Kidney (tissue), 14 donors: ENCODE results near the gene CCDC192. TPM values are rescaled to one million over a fixed set of nuclear protein-coding genes. Genes with fewer than 3 reads are reported as not detected.

Experiments
- DNase-seq, 5 donors: peaks; one replicate each; pipeline ENCODE4 v3.0.0-alpha.2; 2013 to 2020
- FAIRE-seq: peaks from 2 replicates; lab custom pipeline; 2012; peaks lifted over from hg19 to GRCh38; lab: Jason Lieb, UNC
- H3K27ac ChIP-seq, 2 donors: one replicate each; pipeline ENCODE4 v1.7.0; 2013; ENCODE audit warnings: low read depth in 2 of 2, low read length in 2 of 2, inconsistent platforms in 1 of 2
- H3K27me3 ChIP-seq: one replicate; pipeline ENCODE4 v1.7.1; 2013; ENCODE audit warnings: low read length, inconsistent platforms; ENCODE audit not compliant: control insufficient read depth, insufficient read depth
- H3K36me3 ChIP-seq, 3 donors: one replicate each; pipeline versions ENCODE4 v1.7.0 to v1.7.1; 2013; ENCODE audit warnings: low read length in 3 of 3, control low read depth in 1 of 3, inconsistent platforms in 1 of 3; ENCODE audit not compliant: insufficient read depth in 3 of 3, control insufficient read depth in 2 of 3
- H3K4me1 ChIP-seq, 3 donors: one replicate each; pipeline versions ENCODE4 v1.7.0 to v1.7.1; 2013; ENCODE audit warnings: low read length in 3 of 3, inconsistent platforms in 1 of 3, low read depth in 1 of 3; ENCODE audit not compliant: control insufficient read depth in 2 of 3, insufficient read depth in 2 of 3
- H3K4me3 ChIP-seq, 3 donors: one replicate each; pipeline versions ENCODE4 v1.7.0 to v1.8.1; 2013; ENCODE audit warnings: low read length in 3 of 3, control low read depth in 1 of 3, inconsistent platforms in 1 of 3
- H3K9ac ChIP-seq, 3 donors: one replicate each; pipeline versions ENCODE4 v1.7.0 to v1.7.1; 2013; ENCODE audit warnings: low read length in 3 of 3, control low read depth in 1 of 3, inconsistent platforms in 1 of 3
- H3K9me3 ChIP-seq, 3 donors: one replicate each; pipeline versions ENCODE4 v1.7.0 to v1.7.1; 2013; ENCODE audit warnings: low read length in 3 of 3, control low read depth in 1 of 3, inconsistent platforms in 1 of 3; ENCODE audit not compliant: control insufficient read depth in 2 of 3, insufficient read depth in 1 of 3
- intact Hi-C: fragments of 100-400 bp; cut with DNase I; formaldehyde crosslinking; loops from one replicate; pipeline ENCODE4 v1.11.1; 2022
- polyA plus RNA-seq: library from polyadenylated mRNA; stranded (reverse); fragments of 350-450 nt; fragmentation: Illumina TruSeq; extraction: RNeasy Lipid Tissue Mini Kit (QIAGEN cat#74804); gene quantifications from one replicate; pipeline ENCODE4 v1.2.3, GENCODE V29; 2014; ENCODE audit warnings: low read depth, low replicate concordance; ENCODE audit not compliant: insufficient read depth
- total RNA-seq: library from RNA; stranded (reverse); fragmentation: NEBNext Ultra II Directional; extraction: Animal tissue kit (Norgen Biotek cat#: 25700); gene quantifications from one replicate; pipeline ENCODE4 v1.2.1, GENCODE V29; 2021
- TF ChIP-seq, protein P1 (sequence below): IDR thresholded peaks from 3 replicates; pipeline ENCODE4 v1.5.1; 2012; ENCODE audit warnings: mild to moderate bottlenecking, moderate library complexity, borderline replicate concordance; ENCODE audit not compliant: insufficient read depth; ENCODE audit errors: extremely low read depth
- donor health status: control.
- donor health status: control.
- donor health status: control.
- donor health status: control.
- donor health status: control.
- donor health status: DM: yes; HTN: yes; CAD: no.
- donor health status: Normal renal cell carcinoma (clear cell type).

The CCDC192 gene
- total and polyA plus RNA-seq, 2 donors from 2014 or later = not detected

DNA sequence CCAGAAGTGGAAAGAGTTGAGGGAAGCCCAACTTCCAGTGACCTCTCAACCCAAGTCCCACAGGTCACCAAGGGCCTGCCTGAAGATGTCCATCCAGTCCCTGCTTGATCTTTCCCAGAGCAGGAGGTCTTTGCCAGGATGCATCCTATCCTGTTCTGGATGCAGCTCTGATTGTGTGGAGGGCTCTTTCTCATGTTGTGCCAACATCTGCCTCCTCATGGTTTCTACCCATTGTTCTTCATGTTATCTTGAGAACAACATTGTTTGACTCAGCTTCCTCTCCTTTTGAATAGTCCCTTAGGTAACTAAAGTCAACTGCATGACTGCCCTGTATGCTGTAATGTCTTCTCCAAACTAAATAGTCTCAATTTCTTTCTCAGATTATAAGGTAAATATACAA lies 169.3 kb downstream of the CCDC192 start:
- H3K4me1 ChIP-seq = peaks cover 0 to 5% (median 0%) of the 10 kb centered on the region in 3 donors
- H3K4me3 ChIP-seq = no peak overlapping the region
- TF ChIP-seq, protein P1, sequence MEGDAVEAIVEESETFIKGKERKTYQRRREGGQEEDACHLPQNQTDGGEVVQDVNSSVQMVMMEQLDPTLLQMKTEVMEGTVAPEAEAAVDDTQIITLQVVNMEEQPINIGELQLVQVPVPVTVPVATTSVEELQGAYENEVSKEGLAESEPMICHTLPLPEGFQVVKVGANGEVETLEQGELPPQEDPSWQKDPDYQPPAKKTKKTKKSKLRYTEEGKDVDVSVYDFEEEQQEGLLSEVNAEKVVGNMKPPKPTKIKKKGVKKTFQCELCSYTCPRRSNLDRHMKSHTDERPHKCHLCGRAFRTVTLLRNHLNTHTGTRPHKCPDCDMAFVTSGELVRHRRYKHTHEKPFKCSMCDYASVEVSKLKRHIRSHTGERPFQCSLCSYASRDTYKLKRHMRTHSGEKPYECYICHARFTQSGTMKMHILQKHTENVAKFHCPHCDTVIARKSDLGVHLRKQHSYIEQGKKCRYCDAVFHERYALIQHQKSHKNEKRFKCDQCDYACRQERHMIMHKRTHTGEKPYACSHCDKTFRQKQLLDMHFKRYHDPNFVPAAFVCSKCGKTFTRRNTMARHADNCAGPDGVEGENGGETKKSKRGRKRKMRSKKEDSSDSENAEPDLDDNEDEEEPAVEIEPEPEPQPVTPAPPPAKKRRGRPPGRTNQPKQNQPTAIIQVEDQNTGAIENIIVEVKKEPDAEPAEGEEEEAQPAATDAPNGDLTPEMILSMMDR = no peak
- no peaks in the 10 kb centered on the region for H3K27me3 ChIP-seq
- H3K9ac ChIP-seq = no peak overlapping the region
- no peaks in the 10 kb centered on the region for H3K36me3 ChIP-seq
- no peaks in the 10 kb centered on the region for H3K9me3 ChIP-seq
- no peak for DNase-seq
- H3K27ac ChIP-seq = no peak overlapping the region
- intact Hi-C loops = no loop called here
- FAIRE-seq = no peak

DNA sequence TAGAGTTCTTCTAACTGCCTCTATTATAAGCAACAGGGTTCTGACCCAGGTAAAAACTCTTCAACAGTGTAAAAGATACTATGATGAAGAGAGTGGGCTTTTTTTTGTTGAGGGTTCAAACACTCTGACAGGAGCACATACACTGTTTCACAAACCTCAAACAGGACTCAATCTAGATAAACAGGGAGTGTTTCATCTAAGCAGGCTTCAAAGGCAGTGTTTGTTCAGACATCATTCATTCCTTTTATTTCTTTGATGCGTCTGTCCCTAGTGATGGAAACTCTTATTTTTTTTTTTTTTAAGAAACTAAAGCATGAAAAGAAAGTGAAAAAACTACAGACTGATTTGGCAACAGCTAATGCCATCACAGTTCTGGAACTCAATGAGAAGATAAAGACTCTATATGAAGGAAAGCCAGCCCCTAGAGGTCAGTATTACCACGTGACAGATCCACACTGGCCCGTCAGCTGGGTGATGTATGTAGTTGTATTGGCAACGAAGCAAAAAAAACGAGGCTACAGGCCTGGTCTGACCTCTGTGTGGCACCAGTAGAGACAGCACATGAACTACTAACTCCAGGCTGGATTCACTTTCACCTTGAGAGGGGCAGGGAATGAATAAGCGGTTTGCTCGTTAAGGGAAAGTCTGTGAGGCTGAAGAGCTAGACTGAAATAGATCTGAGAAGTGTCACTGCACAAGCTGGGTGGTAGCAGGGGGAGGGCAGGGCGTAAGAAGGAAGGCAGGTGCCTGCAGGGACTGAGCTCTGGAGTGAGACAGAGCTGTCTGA lies 172.2 kb downstream of the CCDC192 start:
- no peak for FAIRE-seq
- peaks cover 0 to 5% (median 0%) of the 10 kb centered on the region in 3 donors for H3K4me1 ChIP-seq
- TF ChIP-seq, protein P1 = peak; percentile 24
- no peaks in the 10 kb centered on the region for H3K36me3 ChIP-seq
- no peaks in the 10 kb centered on the region for H3K9me3 ChIP-seq
- H3K4me3 ChIP-seq = no peak overlapping the region
- intact Hi-C loops = no loop called here
- no peak overlapping the region for H3K27ac ChIP-seq
- peak; percentile 57 to 93 (median 82) for DNase-seq
- no peak overlapping the region for H3K9ac ChIP-seq
- H3K27me3 ChIP-seq = no peaks in the 10 kb centered on the region

DNA sequence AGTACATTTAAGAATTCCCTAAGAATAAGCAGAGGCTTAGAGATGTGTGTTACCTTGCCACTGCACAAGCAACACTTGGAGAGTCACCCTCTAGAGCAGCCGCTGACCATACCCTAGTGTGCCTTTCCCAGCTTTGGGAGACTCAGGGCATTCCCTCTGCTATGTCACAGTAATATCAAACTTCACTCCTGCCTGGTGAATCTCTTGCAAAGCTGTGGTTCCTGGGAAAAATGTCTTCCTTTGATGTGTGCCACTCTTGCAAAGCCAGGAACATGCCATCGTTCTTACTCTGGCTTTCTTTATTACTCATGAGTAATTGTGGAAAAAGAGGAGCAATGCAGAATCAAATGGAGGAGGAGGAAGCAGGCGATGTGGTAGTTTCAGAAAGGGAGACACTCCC lies 173.2 kb downstream of the CCDC192 start:
- H3K4me3 ChIP-seq = no peak overlapping the region
- FAIRE-seq = no peak
- TF ChIP-seq, protein P1 = no peak
- no peaks in the 10 kb centered on the region for H3K9me3 ChIP-seq
- DNase-seq = peak in 2 of 5 donors; percentile 12 to 44
- H3K27me3 ChIP-seq = no peaks in the 10 kb centered on the region
- peaks cover 0 to 5% (median 0%) of the 10 kb centered on the region in 3 donors for H3K4me1 ChIP-seq
- peak overlapping the region in 1 of 2 donors; percentile 3 for H3K27ac ChIP-seq
- H3K9ac ChIP-seq = no peak overlapping the region
- no peaks in the 10 kb centered on the region for H3K36me3 ChIP-seq
- intact Hi-C loops = no loop called here
